Islet of Langerhans (tissue), 1 donor: Measurements from ENCODE around the gene CSNK2B.
"Not testable (repeated sequence)": the region's sequence is repeated elsewhere in the genome, so short reads cannot be mapped to it uniquely, and the experiment has no call there.

Experiments used
- FAIRE-seq: peaks from one replicate; lab custom pipeline; 2011; peaks lifted over from hg19 to GRCh38; lab: Jason Lieb, UNC

The CSNK2B gene

GRCh38 chr6:31687860-31688693 is 22.2 kb downstream of the CSNK2B start:
- no peak for FAIRE-seq

- no peak for FAIRE-seq
Observed at GRCh38 chr6:31689249-31690110, 23.6 kb downstream of the CSNK2B start.

- no peak for FAIRE-seq
Observed at GRCh38 chr6:31690231-31691077, 24.6 kb downstream of the CSNK2B start.

- FAIRE-seq: no peak
Observed at GRCh38 chr6:31691078-31691463, 25.2 kb downstream of the CSNK2B start.

GRCh38 chr6:31691564-31692108 is 25.8 kb downstream of the CSNK2B start:
- no peak for FAIRE-seq

GRCh38 chr6:31692353-31692752 is 26.5 kb downstream of the CSNK2B start:
- FAIRE-seq: no peak

- no peak for FAIRE-seq
Observed at GRCh38 chr6:31692886-31693285, 27.0 kb downstream of the CSNK2B start.

GRCh38 chr6:31693535-31693934 is 27.7 kb downstream of the CSNK2B start:
- no peak for FAIRE-seq

GRCh38 chr6:31697555-31697954 is 31.7 kb downstream of the CSNK2B start:
- FAIRE-seq: no peak

- FAIRE-seq: no peak
Observed at GRCh38 chr6:31700740-31701401, 35.0 kb downstream of the CSNK2B start.

- FAIRE-seq: no peak
Observed at GRCh38 chr6:31701666-31702404, 36.0 kb downstream of the CSNK2B start.

- no peak for FAIRE-seq
Observed at GRCh38 chr6:31702405-31702818, 36.5 kb downstream of the CSNK2B start.

- peak; percentile 90 for FAIRE-seq
Observed at GRCh38 chr6:31702819-31703716, 37.2 kb downstream of the CSNK2B start, which contains the start of gene ABHD16A. Gene ABHD16A (minus strand): TSS chr6:31703324. CDS start chr6:31703281, 43 bp downstream.

- no peak for FAIRE-seq
Observed at GRCh38 chr6:31705931-31706330, 40.1 kb downstream of the CSNK2B start.

- FAIRE-seq: no peak
Observed at GRCh38 chr6:31706599-31706998, 40.7 kb downstream of the CSNK2B start, which contains the start of gene LY6G6F. Gene LY6G6F (plus strand): TSS chr6:31706866. CDS start chr6:31706907, 41 bp downstream.

GRCh38 chr6:31707701-31708100 is 41.8 kb downstream of the CSNK2B start:
- FAIRE-seq: no peak

- FAIRE-seq: no peak
Observed at GRCh38 chr6:31708224-31708623, 42.3 kb downstream of the CSNK2B start.

- not testable (repeated sequence) for FAIRE-seq
Observed at GRCh38 chr6:31709157-31709556, 43.3 kb downstream of the CSNK2B start.

- no peak for FAIRE-seq
Observed at GRCh38 chr6:31710523-31711219, 44.8 kb downstream of the CSNK2B start.
